GM04503 (cell line): ENCODE measurements around the gene ECE1.
A peak's percentile ranks its signal among the peaks of the same experiment; 100 is the strongest.

ENCODE experiments used
- DNase-seq: peaks from one replicate; pipeline ENCODE4 v3.0.0-alpha.2; 2012; ENCODE audit warnings: low read depth

Gene ECE1

DNA sequence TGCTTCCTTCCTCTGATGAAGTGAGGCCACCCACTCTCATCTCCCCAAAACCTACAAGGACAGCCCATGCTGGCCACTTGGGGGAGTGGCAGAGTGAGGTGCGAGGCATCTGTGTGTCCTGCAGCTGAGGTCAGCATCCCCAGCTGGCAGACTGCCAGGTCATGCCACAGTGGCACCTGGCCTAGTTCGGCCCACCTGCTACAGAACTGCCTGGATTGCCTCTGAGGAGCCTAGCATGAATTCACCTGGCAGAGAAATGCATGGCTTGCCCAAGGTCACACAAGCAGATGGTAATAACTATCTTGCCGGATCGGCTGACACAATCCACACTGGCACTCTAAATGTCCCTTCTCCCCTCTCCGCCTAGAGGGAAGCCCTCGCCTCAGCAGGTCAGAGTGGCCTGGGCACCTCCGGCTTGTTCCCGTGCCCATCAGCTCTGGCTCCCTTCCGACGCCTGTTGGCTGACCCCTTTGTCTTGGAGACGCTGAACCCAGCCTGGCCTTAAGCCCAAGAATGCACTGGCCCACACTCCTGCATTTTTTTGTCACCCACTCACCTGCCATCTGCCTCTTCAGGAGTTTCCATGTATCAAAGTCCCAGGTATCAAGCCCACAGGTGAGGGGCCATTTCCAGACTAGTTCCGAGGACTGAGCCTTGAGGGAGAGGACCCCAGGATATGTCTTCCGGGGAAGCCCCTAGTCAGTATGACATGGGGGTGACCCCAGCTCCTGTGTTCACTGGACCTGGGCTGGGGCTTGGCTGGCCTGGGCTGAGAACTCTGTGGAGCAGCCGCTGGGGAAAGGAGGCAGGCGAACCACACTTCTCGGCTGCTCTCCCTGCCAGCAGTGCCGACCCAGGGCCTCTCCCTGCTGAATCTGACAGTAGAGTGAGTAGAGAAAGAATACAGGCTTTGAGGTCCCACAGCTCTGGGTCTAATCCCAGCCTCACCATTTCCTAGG lies 21.7 kb downstream of the ECE1 start:
- no peak for DNase-seq

DNA sequence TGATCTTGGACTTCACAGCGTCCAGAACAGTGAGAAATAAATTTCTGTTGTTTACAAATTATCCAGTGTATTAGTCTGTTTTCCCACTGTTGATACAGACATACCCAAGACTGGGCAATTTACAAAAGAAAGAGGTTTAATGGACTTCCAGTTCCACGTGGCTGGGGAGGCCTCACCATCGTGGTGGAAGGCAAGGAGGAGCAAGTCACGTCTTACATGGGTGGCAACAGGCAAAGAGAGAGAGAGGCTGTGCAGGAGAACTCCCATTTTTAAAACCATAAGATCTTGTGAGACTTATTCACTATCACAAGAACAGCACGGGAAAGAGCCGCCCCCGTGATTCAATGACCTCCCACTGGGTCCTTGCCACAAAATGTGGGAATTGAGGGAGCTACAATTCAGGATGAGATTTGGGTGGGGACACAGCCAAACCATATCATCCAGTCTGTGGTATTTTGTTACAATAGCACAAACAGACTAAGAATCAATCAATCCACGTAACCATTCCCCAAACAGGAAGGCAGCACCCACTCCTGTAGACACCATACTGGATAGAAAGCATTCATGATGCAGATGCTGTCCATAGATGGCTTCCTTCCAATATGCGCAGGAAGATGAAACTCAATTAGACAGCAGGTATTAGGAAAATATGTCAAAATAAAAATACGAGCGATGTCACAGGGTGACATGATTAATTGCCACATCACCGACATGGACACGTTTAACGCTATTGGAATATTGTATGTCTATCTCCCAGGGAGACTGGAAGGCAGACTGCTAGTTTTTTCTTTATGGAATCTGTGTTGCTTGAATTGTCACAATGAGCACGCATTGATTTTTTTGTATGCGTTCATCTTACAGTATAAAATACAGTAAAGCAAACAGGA lies 22.8 kb downstream of the ECE1 start:
- no peak for DNase-seq

DNA sequence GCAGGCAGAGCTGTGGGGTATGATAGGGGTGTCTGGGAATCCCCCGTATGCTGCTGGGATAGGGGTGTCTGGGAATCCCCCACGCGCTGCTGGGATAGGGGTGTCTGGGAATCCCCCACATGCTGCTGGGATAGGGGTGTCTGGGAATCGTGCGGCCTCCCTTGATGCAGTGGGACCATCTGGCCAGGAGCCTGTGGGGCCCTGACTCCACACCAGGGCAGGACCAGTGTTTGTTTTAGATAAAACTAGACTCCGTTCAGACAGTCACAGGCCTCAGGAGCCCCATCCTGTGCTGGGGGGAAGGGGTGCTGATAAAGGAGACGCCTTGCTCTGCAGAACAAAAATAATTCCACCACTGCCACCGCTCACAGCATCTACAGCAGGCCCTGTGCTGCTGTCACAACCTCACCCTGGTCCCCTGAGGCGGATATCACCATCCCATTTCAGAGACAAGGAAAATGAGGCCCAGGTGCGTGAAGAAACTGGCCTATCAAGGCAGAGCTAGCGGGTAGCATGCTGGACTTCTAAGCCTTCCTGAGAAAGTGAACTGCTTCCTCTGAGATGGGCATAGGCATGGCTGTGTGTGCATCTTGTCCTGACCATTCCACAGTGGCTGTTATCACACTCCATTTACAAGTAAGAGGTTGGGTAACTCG lies 24.0 kb downstream of the ECE1 start:
- DNase-seq, result no peak

DNA sequence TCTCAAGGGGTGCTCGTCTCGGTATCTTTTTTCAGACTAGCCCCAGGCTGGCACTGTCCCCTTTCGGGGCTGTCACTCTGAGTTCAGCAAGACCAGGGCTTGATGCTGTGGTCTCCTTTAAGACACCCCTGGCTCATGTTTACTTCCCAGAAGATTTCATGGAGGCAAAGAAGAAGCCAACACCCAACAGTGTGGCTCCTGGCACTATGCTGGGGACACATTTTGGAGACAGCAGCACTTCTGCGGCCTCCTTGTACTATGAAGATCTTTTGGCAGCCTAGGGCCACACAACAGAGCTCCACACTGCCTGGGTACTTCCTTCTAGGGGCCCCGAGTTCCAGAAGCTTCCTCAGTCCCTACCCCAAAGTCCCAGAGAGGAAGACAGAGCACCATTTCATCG lies 24.6 kb downstream of the ECE1 start:
- DNase-seq, result no peak

DNA sequence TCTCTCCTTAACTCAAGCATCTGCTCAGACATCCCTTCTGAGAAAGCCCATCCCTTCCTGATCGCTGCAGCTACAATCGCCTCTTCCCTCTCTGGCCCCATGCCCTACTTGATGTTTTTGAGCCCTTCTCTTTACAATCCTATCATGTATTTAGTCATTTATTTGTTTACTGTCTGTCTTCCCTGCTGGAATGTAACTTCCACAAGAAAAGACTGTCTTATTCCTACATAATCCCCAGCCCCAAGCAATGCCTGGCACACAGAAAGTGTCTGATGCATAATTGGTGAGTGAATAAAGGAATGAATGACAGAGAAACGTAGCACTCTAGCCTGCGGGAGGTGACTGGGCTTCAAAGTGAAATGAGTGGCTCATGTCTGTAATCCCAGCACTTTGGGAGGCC lies 25.4 kb downstream of the ECE1 start:
- DNase-seq, result no peak

DNA sequence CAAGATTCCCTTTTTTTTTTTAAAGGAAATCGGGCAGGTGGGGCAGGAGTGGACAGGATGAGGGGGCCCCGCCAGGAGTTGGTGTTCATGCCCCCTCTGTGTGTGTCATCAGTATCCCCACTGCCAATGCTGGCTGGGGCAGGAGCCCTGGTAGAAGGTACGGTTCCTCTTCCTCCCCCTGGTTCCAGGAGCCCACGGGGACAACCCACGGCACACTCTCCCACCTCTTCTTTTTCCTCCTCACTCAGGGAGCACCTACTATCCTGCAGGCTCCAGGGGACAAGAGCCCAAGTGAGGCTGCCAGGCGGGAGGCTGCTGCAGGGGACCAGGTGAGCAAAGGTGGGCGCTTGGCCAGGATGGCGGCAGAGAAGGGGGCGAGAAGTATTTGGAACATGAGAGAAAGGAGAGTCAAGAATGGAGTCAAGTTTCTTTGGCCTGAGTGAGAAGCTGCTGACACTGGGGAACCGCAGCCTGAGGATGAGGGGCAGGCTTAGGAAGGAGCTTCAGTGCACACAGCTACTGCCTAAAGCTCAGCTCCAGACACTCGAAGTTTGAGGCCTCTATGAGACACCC lies 26.5 kb downstream of the ECE1 start:
- no peak for DNase-seq

DNA sequence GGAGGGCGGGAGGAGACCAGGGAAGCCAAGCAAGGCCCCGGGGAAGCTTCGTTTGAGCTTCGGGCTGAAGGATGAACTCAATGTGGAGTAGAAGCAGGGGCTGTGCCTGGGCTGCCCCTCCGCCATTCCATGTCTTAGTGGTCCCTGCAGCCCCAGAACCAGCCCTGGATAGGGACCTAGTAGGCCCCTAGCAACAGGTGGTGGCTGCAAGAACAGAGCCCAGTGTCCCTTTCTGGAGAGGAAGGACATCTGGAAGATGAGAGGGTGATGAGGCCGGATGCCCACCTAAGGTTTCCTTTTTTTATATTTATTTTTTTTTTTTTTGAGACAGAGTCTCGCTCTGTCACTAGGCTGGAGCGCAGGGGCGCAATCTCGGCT lies 27.2 kb downstream of the ECE1 start:
- no peak for DNase-seq

DNA sequence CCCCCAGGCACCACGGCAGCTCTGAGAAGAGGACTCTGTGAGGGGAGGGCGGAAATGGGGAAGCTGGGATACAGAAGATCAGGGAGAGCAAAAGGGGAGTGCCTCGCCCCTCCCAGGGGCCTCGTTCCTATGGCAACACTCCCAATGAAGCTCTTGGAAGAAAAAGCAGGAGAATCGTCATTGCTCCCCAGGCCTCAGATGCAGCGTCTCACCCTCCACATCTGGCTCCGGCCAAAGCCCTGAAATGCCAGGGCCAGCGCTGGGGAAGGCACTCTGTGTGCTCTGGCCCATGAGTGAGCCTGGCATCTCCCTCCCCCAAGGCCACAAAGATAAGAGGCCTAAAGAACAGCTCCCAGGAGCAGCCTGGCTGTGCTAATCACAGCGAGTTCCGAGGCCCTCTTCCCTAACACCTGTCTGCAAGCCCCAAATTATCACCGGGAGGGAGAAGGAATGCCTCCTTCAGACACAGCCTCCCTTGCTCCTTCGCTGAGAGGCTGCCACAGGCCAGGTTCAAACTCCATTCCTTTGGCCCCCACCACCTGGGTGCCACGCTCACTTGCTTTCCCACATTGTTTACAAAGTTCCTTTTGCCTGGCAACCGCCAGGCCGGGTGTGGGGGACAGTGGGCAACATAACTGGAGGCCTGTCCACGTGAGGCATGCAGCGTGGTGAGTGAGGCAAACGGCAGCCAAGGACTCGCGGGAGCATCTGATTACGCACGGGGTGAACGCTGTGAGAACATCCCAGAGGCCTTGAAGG lies 27.8 kb downstream of the ECE1 start:
- DNase-seq, result peak; percentile 67

DNA sequence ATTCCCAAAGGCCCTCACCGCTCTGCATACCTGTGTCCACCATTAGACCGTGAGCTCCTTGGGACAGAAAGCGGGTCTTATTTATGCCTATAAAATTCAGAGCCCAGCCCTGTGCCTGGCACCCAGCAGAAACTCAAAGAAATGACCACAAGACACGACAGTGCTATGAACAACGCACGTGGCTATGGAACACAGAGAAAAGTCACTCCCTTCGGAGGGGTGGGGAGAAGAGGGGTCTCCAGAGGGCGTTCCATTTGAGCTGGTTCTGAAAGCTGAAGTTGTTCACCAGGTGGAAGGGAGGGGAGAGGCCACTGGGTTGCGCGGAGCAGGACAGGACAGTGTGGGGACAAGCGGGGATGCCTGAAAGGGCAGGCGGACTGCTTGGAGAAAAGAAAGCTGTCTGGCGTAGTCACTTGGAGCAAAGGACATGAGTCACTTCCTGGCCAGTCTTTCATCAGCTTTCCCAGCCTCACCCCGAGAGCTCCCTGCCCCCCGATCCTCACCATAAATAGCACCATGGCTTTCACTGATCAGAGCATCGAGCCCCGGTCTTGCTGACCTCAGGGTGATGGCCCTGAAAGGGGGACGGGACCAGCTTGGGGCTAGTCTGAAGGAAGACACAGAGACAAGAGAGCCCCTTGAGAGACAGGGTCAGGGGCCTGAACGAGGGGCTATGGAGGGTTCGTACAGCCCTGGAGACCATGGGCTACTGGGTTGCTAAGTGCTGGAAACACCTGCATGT lies 28.5 kb downstream of the ECE1 start:
- DNase-seq, result peak; percentile 86

DNA sequence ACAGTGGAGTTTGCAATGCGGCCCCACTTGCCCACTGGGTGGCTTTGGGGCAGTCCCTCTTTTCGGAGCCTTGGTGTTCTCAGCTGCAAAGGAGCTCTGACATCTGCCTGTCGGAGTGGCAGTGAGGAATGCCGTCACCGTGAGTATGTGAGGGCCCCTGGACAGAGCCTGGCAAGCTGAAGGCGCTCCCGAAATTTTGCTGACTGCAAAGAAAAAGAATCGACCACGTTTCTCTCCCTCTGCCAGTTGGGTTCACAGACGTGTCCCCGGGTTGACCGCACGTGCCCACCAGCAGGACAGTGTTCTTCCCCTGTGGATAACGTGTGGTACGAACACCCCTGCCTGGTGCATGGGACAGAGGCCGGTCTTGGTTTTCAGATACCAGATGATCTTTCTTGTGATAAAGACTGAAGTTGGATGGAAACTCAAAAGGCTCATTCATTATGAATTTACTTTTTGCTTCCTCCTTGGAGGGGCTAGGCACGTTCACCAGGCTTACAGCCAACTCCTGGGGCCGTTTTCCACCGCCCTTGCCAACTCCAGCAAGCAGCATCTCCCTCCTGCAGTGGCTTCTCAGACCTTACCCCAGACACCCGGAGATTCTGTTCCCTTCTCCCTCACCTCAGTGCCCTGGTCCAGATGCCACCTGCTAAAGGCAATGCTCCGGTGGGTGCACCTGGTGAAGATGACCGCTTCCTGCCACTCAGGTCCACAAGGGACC lies 29.7 kb downstream of the ECE1 start:
- no peak for DNase-seq

DNA sequence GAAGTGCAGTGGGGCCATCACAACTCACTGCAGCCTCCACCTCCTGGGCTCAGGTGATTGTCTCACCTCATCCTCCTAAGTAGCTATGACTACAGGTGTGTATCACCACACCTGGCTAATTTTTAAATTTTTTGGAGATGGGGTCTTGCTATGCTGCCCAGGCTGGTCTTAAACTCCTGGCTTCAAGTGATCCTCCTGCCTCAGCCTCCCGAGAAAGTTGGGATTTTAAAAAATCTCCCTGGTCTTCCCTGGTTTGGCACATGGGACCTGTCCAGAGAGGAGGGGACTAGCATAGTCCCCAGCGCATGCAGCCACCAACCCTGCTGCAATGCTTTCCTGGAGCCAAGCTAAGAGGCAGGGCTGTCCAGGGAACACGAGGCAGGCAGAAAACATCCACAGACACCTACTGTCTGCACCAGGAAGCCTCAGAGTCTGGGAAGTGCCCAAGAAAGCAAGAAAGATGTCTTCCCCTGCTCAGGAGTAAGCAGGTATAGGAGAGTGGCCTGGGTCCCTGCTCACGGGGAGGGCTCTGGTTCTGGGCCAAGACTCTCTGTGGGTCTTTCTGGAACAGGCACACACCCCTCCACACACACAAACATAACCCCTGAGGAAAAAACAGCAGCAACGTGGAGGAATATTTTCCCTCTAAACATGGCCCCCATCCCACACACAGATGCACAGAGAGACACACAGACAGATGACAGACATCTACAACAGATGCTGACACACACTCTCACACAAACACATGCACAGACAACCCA lies 30.8 kb downstream of the ECE1 start:
- DNase-seq, result no peak

DNA sequence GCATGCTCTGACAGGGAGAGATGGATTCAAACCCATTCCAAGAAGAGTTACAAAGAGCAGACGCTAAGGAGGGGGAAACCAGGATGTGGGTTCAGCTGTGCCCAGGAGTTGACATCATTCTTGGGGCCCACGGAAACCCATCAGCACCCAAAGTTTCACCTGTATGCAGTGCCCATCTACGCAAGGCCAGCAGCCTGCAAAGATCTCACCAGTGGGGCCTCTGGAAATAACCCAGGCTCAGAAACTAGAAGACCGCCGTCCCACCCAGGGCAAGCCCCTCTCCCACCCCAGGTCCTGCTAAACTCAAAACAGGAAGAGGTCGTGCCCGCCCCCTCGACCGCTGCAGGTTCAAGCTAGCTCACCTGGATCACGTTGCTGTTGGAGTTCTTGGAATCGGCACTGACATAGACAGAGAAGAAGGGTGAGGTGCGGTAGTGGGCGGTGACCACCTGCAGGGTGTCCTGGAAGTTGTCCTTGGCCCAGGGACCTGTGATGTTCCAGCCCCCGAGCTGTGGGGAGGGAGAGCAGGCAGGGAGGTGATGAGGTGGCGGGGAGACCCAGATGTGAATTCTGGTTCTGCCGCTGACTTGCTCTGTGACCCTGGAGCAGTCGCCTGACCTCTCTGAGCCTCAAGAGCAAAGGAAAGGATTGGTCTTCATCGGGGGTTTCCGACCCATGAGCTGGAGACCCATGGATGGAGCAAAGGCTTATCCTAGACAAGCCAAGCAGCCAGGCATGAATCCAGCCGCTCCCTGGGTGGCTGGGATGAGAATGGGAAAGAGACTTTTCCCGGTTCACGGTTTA lies 31.7 kb downstream of the ECE1 start:
- no peak for DNase-seq

DNA sequence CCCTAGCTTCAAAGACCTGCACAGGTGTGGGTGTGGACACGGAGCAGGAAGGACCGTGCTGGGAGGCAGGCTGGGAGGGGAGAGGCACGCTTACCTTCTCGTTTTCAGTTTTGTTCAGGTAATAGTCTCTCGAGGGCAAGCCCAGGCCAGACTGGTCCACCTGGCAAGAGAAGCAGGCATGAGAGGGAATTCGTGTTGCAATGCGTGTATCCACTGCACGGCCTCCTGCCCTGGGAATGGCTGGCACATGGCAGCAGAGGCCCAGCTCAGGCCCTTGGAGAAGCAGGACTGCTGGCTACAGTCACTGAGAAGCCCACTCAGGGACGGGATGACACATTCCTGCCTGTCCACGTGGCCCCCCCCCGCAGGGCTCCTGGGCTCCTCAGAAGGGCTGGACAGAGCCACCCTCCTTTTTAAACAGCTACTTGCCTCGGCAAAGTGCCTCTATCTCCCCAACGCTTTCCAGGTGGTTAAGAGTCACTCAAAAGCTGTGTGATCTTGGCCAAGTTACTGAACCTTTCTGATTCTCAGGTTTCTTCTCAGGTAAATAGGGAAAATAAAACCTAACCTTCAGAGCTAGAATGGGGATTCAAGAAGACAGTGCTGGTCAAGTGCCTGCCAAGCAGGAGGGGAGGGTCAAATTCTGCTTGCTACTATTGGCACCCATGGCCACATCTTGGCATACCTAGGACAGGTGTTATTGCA lies 32.7 kb downstream of the ECE1 start:
- no peak for DNase-seq

DNA sequence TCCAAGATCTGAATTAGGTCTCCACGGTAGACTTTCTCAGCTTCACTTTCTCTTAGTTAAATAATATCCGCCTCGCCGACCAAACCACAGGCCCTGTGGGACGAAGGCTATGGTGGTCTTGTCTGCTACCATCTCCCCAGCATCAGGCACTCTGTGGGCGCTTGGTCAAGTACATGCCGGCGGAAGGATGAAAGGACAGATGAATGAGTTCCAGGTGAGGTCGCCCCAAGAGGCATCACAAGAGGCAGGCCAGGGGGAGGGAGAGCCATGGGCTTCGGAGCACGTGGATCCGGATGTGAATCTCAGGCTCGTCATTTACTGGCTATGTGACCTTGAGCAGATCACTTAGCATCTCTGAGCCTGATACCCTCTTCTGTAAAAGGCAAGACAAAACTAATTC lies 33.5 kb downstream of the ECE1 start:
- DNase-seq, result no peak

DNA sequence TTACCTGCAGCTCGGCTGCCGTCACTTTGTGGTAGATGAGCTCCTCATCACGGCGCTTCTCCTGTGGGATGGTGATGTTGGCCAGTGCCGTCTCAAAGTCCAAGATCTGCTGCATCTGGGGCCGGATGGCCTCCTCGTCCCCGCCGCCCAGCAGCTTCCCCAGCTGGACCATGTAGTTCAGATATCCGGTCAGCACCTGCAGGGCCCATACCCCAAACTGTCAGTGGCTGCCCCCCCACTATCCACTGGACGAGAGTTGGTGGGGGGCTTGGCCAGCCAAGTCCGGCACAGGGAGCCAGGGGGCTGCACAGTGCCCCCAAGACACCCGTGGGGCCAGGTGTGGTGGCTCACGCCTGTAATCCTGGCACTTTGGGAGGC lies 34.3 kb downstream of the ECE1 start:
- no peak for DNase-seq

DNA sequence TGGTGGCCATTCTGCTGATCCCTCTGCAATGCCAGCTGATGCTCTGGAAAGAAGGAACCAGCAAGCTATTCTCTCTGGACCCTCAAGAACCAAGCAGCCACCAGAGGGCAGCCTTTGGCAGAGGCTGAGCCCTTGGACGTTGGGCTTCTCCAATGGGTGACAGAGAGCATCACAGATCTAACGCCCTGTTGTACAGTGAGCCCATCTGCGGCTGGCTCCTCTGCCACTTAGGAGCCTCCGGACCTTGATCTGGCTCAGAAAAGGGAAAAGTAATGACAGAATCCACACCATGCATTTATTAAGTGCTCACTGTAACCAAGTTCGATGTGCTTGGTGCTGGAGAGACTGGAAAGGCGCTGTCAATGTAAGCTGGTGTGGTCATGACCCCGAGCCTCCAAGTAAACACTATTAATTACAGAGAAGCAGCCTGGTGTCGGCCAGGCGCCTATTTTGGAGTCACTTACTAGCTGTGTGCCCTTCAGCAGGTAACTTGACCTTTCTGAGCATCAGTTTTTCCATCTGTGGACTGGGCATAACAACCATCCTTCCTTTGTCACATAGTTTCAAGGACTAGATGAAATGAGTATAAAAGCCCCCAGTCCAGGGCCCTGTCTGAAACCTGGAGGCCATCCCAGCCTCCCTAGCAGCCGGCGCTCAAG lies 34.9 kb downstream of the ECE1 start:
- peak; percentile 42 for DNase-seq

DNA sequence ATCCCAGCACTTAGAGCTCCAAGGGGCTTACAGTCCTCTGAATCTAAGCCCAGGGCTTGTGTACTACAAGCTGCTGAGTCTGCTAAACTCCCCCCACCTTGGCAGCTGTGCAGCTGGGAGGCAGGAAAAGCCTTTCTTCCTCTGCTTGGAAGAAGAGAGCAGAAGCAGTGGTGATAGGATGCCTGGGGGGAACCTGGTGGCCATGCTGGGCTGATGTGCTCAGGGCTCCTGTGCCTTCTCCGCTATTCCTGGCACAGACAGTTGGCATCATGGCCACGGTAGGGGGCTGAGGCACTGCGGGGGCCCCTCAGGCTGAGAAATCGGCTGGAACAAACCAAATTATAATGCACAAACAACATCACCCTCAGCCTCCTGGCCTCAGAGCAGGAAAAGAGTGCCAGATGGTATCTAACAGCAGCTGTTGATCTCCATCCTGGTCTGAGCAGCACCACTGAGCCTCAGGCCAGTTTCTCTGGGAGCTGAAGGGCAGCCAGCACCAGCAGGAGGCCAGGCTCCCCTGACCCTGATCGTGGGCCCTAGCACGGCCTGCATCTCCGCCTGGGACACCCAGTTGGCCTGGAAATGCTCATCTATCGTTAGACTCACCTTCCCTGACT lies 35.8 kb downstream of the ECE1 start:
- DNase-seq, result no peak
